Esophagus squamous epithelium (tissue), 5 donors: Measurements from ENCODE around the gene FOXD3. TPM values are rescaled to one million over a fixed set of nuclear protein-coding genes. Genes with fewer than 3 reads are reported as not detected.

Experiments
- DNase-seq: peaks from one replicate; lab custom pipeline; 2025; lab: John Stamatoyannopoulos, UW
- H3K27ac ChIP-seq, 4 donors: fragments of 200-600 bp; sonication (generic); one replicate each; pipeline ENCODE4 v1.5.1; 2016 to 2019; ENCODE audit warnings: mild to moderate bottlenecking in 1 of 4
- H3K27me3 ChIP-seq, 4 donors: fragments of 200-600 bp; sonication (generic); 1 replicate in 3 of 4; 2 replicates in 1 of 4; pipeline versions ENCODE4 v1.5.1 to v1.6.0; 2017 to 2021; ENCODE audit warnings: antibody characterized with exemption in 1 of 4
- H3K36me3 ChIP-seq, 3 donors: fragments of 200-600 bp; sonication (generic); one replicate each; pipeline ENCODE4 v1.5.1; 2016 to 2019
- H3K4me1 ChIP-seq, 3 donors: fragments of 200-600 bp; sonication (generic); one replicate each; pipeline ENCODE4 v1.5.1; 2017 to 2019
- H3K4me3 ChIP-seq, 4 donors: fragments of 200-600 bp; sonication (generic); 1 replicate in 3 of 4; 2 replicates in 1 of 4; pipeline ENCODE4 v1.5.1; 2016 to 2019; ENCODE audit warnings: mild to moderate bottlenecking in 2 of 4, moderate library complexity in 1 of 4
- H3K9me3 ChIP-seq, 3 donors: fragments of 200-600 bp; sonication (generic); one replicate each; pipeline ENCODE4 v1.5.1; 2016 to 2019
- CTCF ChIP-seq, 6 experiments: fragments of 450-650 bp in 4 of 6; fragments of 200-600 bp in 2 of 6; sonication (generic) in 2 of 6; IDR thresholded peaks; one replicate each; pipeline ENCODE4 v1.5.1; 2016 to 2019; ENCODE audit warnings: antibody characterized with exemption in 6 of 6, mild to moderate bottlenecking in 4 of 6, moderate library complexity in 4 of 6
- POLR2A ChIP-seq, 4 donors: fragments of 450-650 bp; IDR thresholded peaks; one replicate each; pipeline ENCODE4 v1.6.1; 2017; ENCODE audit warnings: antibody characterized with exemption in 4 of 4, mild to moderate bottlenecking in 4 of 4, moderate library complexity in 3 of 4
- WGBS, 2 donors: methylation state at CpG; one replicate each; pipeline ENCODE4 v1.1.5; 2018; 5-methylcytosine and 5-hydroxymethylcytosine counted together
- intact Hi-C: fragments of 100-400 bp; cut with DNase I; formaldehyde crosslinking; loops from one replicate; pipeline ENCODE4 v1.15.0; 2022
- total RNA-seq, 4 donors: library from RNA; depleted of rRNA; stranded (reverse); fragments of >200 nt; gene quantifications; one replicate each; pipeline ENCODE4 v1.1.0, GENCODE V29; 2016
- donor health status: DM: yes; HTN: yes; CAD: no.

The FOXD3 gene
- under 1 TPM in 1 of 4 donors, not detected in 3; 0.76 TPM for total RNA-seq

GRCh38 chr1:63322114-63322943, at the start of gene FOXD3:
FOXD3 (plus strand) TSS chr1:63322567; CDS start chr1:63323059, 492 bp downstream.
- peaks cover 25 to 76% (median 34%) of the 10 kb centered on the region in 3 donors for H3K4me1 ChIP-seq
- TF ChIP-seq CTCF (IDR thresholded peaks at IDR 0.05) (no peak), POLR2A (IDR thresholded peaks at IDR 0.05) (no peak)
- WGBS, 2 donors: 0 to 2% methylated on average over 4 to 7 of the region's 85 CpGs
- DNase-seq: no peak
- no peaks in the 10 kb centered on the region for H3K36me3 ChIP-seq
- peaks cover 31 to 100% (median 83%) of the 10 kb centered on the region in 4 donors for H3K27me3 ChIP-seq
- H3K27ac ChIP-seq: peak within 1 kb of the TSS in 1 of 4 donors; percentile 33
- intact Hi-C loops: no loop called here
- peaks cover 0 to 9% (median 0%) of the 10 kb centered on the region in 3 donors for H3K9me3 ChIP-seq
- peak within 1 kb of the TSS; percentile 48 to 64 (median 55) for H3K4me3 ChIP-seq

GRCh38 chr1:63272811-63273210, 49.6 kb upstream of the FOXD3 start:
- 73 to 82% methylated on average over 2 of the region's 2 CpGs for WGBS, 2 donors
- H3K27me3 ChIP-seq: peaks cover 0 to 41% (median 0%) of the 10 kb centered on the region in 4 donors
- no peak for DNase-seq
- H3K4me3 ChIP-seq: no peak overlapping the region
- TF ChIP-seq POLR2A (IDR thresholded peaks at IDR 0.05): no peak
- TF ChIP-seq CTCF (IDR thresholded peaks at IDR 0.05): no peak
- H3K27ac ChIP-seq: no peak overlapping the region
- H3K36me3 ChIP-seq: no peaks in the 10 kb centered on the region
- no peaks in the 10 kb centered on the region for H3K9me3 ChIP-seq
- intact Hi-C loops: no loop called here
- no peaks in the 10 kb centered on the region for H3K4me1 ChIP-seq

- H3K4me1 ChIP-seq: no peaks in the 10 kb centered on the region
- no peaks in the 10 kb centered on the region for H3K9me3 ChIP-seq
- TF ChIP-seq POLR2A (IDR thresholded peaks at IDR 0.05) (no peak), CTCF (IDR thresholded peaks at IDR 0.05) (no peak)
- H3K27me3 ChIP-seq: peaks cover 0 to 31% (median 0%) of the 10 kb centered on the region in 4 donors
- no peak overlapping the region for H3K27ac ChIP-seq
- intact Hi-C loops: no loop called here
- no peak overlapping the region for H3K4me3 ChIP-seq
- H3K36me3 ChIP-seq: no peaks in the 10 kb centered on the region
- DNase-seq: no peak
Observed at GRCh38 chr1:63274371-63274770, 48.0 kb upstream of the FOXD3 start.

- no peak for DNase-seq
- Histone ChIP-seq H3K4me3 (no peak overlapping the region), H3K27me3 (peaks cover 0 to 31% (median 0%) of the 10 kb centered on the region in 4 donors), H3K27ac (no peak overlapping the region), H3K36me3 (no peaks in the 10 kb centered on the region), H3K4me1 (no peaks in the 10 kb centered on the region), H3K9me3 (no peaks in the 10 kb centered on the region)
- TF ChIP-seq POLR2A (IDR thresholded peaks at IDR 0.05) (no peak), CTCF (IDR thresholded peaks at IDR 0.05) (no peak)
- WGBS, 2 donors: 48 to 57% methylated on average over 2 of the region's 2 CpGs
- intact Hi-C loops: no loop called here
Observed at GRCh38 chr1:63274979-63275378, 47.4 kb upstream of the FOXD3 start.

- Histone ChIP-seq H3K27me3 (peaks cover 0 to 25% (median 0%) of the 10 kb centered on the region in 4 donors), H3K4me1 (no peaks in the 10 kb centered on the region), H3K4me3 (no peak overlapping the region), H3K9me3 (no peaks in the 10 kb centered on the region), H3K36me3 (no peaks in the 10 kb centered on the region), H3K27ac (no peak overlapping the region)
- TF ChIP-seq POLR2A (IDR thresholded peaks at IDR 0.05) (no peak), CTCF (IDR thresholded peaks at IDR 0.05) (no peak)
- intact Hi-C loops: no loop called here
- 41 to 52% methylated on average over 7 to 8 of the region's 8 CpGs for WGBS, 2 donors
- no peak for DNase-seq
Observed at GRCh38 chr1:63276624-63277023, 45.7 kb upstream of the FOXD3 start.
